OCI-LY1 (cell line): ENCODE measurements around the gene OAF.

Source experiments
- H2AFZ ChIP-seq: fragments of 200-600 bp; sonication (generic), shearing (Covaris generic); 2 replicates; pipeline ENCODE4 v1.6.0; 2014; ENCODE audit warnings: antibody characterized with exemption, mild to moderate bottlenecking, low read length
- H3F3A ChIP-seq: fragments of 200-600 bp; sonication (generic), shearing (Covaris generic); 2 replicates; pipeline ENCODE4 v1.6.0; 2014; ENCODE audit warnings: mild to moderate bottlenecking, antibody characterized with exemption, low read length, moderate library complexity; ENCODE audit not compliant: insufficient read depth
- H3K27ac ChIP-seq: fragments of 200-600 bp; sonication (generic); 2 replicates; pipeline ENCODE4 v1.5.1; 2014; ENCODE audit warnings: low read length, mixed run types, mild to moderate bottlenecking, low read depth; ENCODE audit not compliant: poor library complexity, severe bottlenecking
- H3K27me3 ChIP-seq: fragments of 200-600 bp; sonication (generic); 2 replicates; pipeline ENCODE4 v1.6.0; 2014; ENCODE audit warnings: antibody characterized with exemption, mild to moderate bottlenecking, low read length, moderate library complexity; ENCODE audit not compliant: insufficient read depth
- H3K36me3 ChIP-seq: fragments of 200-600 bp; sonication (generic); 2 replicates; pipeline ENCODE4 v1.6.1; 2014; ENCODE audit warnings: mild to moderate bottlenecking, antibody characterized with exemption, low read length, moderate library complexity, mixed read lengths; ENCODE audit not compliant: insufficient read depth
- H3K4me1 ChIP-seq: fragments of 200-600 bp; sonication (generic); 2 replicates; pipeline ENCODE4 v1.5.1; 2014; ENCODE audit warnings: mild to moderate bottlenecking, low read length, moderate library complexity; ENCODE audit not compliant: insufficient read depth, severe bottlenecking
- H3K4me2 ChIP-seq: fragments of 200-600 bp; sonication (generic), shearing (Covaris generic); 2 replicates; pipeline ENCODE4 v1.6.1; 2014; ENCODE audit warnings: low read length
- H3K4me3 ChIP-seq: fragments of 200-600 bp; sonication (generic); 2 replicates; pipeline ENCODE4 v1.5.1; 2014; ENCODE audit warnings: low read length, low read depth, mild to moderate bottlenecking, mixed read lengths; ENCODE audit not compliant: poor library complexity, severe bottlenecking
- H3K79me2 ChIP-seq: fragments of 200-600 bp; shearing (Covaris generic); 2 replicates; pipeline ENCODE4 v1.6.1; 2016; ENCODE audit warnings: mixed run types, low read length, mixed read lengths; ENCODE audit not compliant: insufficient read depth
- H3K9ac ChIP-seq: fragments of 200-600 bp; sonication (generic), shearing (Covaris generic); 2 replicates; pipeline ENCODE4 v1.6.1; 2014; ENCODE audit warnings: mild to moderate bottlenecking, low read length, mixed read lengths
- H3K9me2 ChIP-seq: fragments of 200-600 bp; sonication (generic), shearing (Covaris generic); 2 replicates; pipeline ENCODE4 v1.6.1; 2014; ENCODE audit warnings: low read depth, mild to moderate bottlenecking, low read length, mixed read lengths
- H3K9me3 ChIP-seq: fragments of 200-600 bp; shearing (Covaris generic); 2 replicates; pipeline ENCODE4 v1.6.1; 2014; ENCODE audit warnings: low read length, mixed read lengths
- H4K20me1 ChIP-seq: fragments of 200-600 bp; sonication (generic), shearing (Covaris generic); 2 replicates; pipeline ENCODE4 v1.6.0; 2016; ENCODE audit warnings: mild to moderate bottlenecking, low read length; ENCODE audit not compliant: insufficient read depth
- EZH2 ChIP-seq: fragments of 200-600 bp; sonication (generic), shearing (Covaris generic); IDR thresholded peaks from 2 replicates; pipeline ENCODE4 v1.8.0; 2017; ENCODE audit warnings: borderline replicate concordance, mixed run types, mild to moderate bottlenecking, antibody characterized with exemption, low read length, moderate library complexity, mixed read lengths
- TF ChIP-seq, protein P1 (sequence below): fragments of 200-600 bp; sonication (generic), shearing (Covaris generic); IDR thresholded peaks from 2 replicates; pipeline ENCODE4 v1.5.1; 2017; ENCODE audit warnings: mild to moderate bottlenecking, antibody characterized with exemption, low read length, moderate library complexity, mixed read lengths

The OAF gene

DNA sequence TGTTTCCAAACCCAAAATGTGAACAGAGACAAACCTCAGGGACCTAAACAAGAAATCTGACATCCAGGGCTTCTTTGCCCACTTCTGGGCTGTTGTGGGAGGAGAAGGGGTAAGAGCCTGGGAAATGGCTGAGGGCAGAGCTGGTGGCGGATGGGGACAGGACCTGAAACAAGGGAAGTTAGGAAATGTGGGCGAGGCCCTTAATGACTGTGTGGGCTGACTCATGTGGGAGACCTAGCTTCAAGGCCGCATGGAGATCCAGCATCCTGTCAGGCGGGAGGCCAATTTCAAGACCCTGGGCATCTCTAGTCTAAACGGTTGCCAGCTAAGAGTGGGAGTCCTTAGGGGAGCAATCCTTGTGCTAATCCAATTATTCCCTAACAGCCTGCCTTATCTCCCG lies 2.1 kb upstream of the OAF start:
- TF ChIP-seq EZH2: no peak
- TF ChIP-seq, protein P1, sequence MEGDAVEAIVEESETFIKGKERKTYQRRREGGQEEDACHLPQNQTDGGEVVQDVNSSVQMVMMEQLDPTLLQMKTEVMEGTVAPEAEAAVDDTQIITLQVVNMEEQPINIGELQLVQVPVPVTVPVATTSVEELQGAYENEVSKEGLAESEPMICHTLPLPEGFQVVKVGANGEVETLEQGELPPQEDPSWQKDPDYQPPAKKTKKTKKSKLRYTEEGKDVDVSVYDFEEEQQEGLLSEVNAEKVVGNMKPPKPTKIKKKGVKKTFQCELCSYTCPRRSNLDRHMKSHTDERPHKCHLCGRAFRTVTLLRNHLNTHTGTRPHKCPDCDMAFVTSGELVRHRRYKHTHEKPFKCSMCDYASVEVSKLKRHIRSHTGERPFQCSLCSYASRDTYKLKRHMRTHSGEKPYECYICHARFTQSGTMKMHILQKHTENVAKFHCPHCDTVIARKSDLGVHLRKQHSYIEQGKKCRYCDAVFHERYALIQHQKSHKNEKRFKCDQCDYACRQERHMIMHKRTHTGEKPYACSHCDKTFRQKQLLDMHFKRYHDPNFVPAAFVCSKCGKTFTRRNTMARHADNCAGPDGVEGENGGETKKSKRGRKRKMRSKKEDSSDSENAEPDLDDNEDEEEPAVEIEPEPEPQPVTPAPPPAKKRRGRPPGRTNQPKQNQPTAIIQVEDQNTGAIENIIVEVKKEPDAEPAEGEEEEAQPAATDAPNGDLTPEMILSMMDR: no peak
- no peaks in the 10 kb centered on the region for H4K20me1 ChIP-seq
- no peak overlapping the region for H2AFZ ChIP-seq
- no peak overlapping the region for H3K27ac ChIP-seq
- no peak overlapping the region for H3K9ac ChIP-seq
- H3K4me3 ChIP-seq: no peak overlapping the region
- no peaks in the 10 kb centered on the region for H3K79me2 ChIP-seq
- H3K4me1 ChIP-seq: no peaks in the 10 kb centered on the region
- no peaks in the 10 kb centered on the region for H3K36me3 ChIP-seq
- H3K27me3 ChIP-seq: no peaks in the 10 kb centered on the region
- no peaks in the 10 kb centered on the region for H3K9me3 ChIP-seq
- no peaks in the 10 kb centered on the region for H3K9me2 ChIP-seq
- no peak overlapping the region for H3K4me2 ChIP-seq
- H3F3A ChIP-seq: no peaks in the 10 kb centered on the region

DNA sequence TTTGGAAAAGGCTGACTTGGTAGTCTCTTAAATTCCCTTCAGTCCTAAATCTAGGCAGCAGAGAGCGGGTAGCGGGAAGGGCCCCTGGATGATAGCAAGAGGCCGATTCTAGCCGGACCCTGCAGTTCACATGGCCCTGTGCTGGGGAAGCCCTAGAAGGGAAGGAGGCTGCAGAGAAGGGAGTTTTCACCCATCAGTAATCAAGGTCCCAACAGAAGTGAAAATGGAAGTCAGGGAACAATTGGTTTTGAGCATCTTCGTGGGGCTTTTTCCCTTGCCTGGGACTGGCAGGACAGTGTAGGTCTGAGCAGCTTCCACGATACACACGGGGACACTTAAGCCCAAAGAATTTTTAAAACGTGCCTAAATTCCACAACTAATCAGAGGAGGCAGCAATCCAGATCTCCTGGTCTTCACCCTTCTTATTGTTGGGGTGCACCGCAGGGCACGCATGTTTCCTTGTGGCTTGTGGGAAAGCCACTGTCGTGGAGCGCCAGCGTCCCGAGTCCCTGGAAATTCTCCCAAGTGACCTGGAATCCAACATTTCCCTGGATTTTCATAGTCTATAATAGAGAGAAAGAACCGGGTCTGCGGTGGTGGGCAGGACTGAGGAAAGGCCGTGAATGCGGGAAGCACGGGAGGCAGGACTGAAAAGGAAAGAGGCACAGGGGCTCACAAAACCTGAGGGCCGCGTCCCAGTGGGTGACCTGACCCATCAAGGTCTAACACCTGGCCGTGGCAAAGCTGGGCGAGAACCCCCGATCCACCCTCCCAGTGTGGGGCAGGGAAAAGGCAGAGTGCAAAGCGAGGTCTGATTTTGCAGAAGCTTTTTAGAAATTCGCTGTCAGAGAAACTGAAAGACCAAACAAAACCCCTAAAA lies 846 bp upstream of the OAF start:
- no peaks in the 10 kb centered on the region for H3K36me3 ChIP-seq
- no peaks in the 10 kb centered on the region for H3K4me1 ChIP-seq
- no peak overlapping the region for H3K27ac ChIP-seq
- no peaks in the 10 kb centered on the region for H4K20me1 ChIP-seq
- H3F3A ChIP-seq: no peaks in the 10 kb centered on the region
- no peaks in the 10 kb centered on the region for H3K9me3 ChIP-seq
- H3K9ac ChIP-seq: no peak overlapping the region
- H3K27me3 ChIP-seq: no peaks in the 10 kb centered on the region
- H2AFZ ChIP-seq: no peak overlapping the region
- peak overlapping the region; percentile 64 for H3K4me2 ChIP-seq
- peak overlapping the region; percentile 52 for H3K4me3 ChIP-seq
- TF ChIP-seq, protein P1: no peak
- no peak for TF ChIP-seq EZH2
- no peaks in the 10 kb centered on the region for H3K79me2 ChIP-seq
- H3K9me2 ChIP-seq: no peaks in the 10 kb centered on the region

DNA sequence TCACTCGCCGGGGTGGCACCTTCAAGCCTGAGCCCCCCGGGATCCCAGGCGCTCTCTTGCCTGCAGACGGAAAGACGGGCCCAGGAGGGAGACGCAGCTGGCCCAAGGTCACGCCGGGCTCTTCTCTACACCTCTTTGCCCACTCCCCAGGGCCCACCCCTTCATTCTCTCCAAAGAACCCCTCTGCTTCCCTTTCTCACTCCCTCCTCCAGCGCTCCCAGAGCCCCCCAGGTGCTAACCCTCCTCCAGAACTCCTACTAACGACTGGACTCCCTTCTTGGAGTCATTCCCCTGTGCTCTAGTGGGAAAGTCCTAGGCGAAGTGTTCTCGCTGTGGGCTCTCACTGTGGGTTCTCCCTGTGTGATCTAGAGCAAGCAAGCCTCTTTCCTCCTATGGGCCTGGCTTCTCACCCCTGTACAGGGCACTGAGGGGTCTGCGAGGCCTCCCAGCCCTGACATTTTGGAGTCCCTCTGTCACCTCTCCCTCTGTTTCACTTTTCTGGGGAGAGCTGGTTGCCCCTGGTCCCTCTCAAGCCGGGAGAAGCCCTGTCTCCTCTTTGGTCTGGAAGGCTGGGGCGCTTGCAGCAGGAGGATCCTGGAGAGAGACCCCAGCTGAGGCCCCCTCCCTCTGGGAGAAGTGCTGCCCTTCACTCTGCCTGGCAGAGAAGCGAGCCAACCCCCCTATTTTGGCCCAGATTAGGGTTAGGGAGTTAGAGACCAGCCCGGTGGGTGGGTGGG lies 858 bp downstream of the OAF start:
- H3K79me2 ChIP-seq: no peaks in the 10 kb centered on the region
- H3K9ac ChIP-seq: no peak overlapping the region

More for the DNA sequence above, 858 bp downstream of the OAF start:
- H3K36me3 ChIP-seq: no peaks in the 10 kb centered on the region
- H2AFZ ChIP-seq: no peak overlapping the region
- H3K4me3 ChIP-seq: peak overlapping the region; percentile 52
- no peaks in the 10 kb centered on the region for H3K9me3 ChIP-seq
- no peaks in the 10 kb centered on the region for H3K9me2 ChIP-seq
- no peaks in the 10 kb centered on the region for H3K27me3 ChIP-seq
- no peaks in the 10 kb centered on the region for H4K20me1 ChIP-seq
- no peaks in the 10 kb centered on the region for H3K4me1 ChIP-seq
- no peak overlapping the region for H3K27ac ChIP-seq
- no peak for TF ChIP-seq EZH2
- TF ChIP-seq, protein P1: no peak
- H3F3A ChIP-seq: no peaks in the 10 kb centered on the region
- peak overlapping the region; percentile 64; the same call in 1 of the 2 replicates for H3K4me2 ChIP-seq
